BJ (cell line): ENCODE data around the gene CNTFR. TPM values are rescaled to one million over a fixed set of nuclear protein-coding genes. Genes with fewer than 3 reads are reported as not detected.

Source experiments
- CTCF ChIA-PET: fragments of 350-600 bp; formaldehyde crosslinking; extraction: SDS; loops from one replicate; lab custom pipeline; 2021; ENCODE audit warnings: antibody characterized with exemption, inconsistent platforms; lab: Yijun Ruan, JAX
- POLR2A ChIA-PET: fragments of 300-600 bp; sonication (Branson Sonifier 250); formaldehyde crosslinking; extraction: SDS; loops from one replicate; lab custom pipeline; 2021; ENCODE audit warnings: antibody characterized with exemption; lab: Charles Lee
- DNase-seq: peaks from one replicate; pipeline ENCODE4 v3.0.0-alpha.2; 2011; ENCODE audit warnings: low read depth
- H3K27me3 ChIP-seq: 2 replicates; pipeline ENCODE4 v1.6.0; 2011; ENCODE audit warnings: low read length; ENCODE audit not compliant: control insufficient read depth, insufficient read depth
- H3K36me3 ChIP-seq: 2 replicates; pipeline ENCODE4 v1.5.1; 2011; ENCODE audit warnings: low read length; ENCODE audit not compliant: control insufficient read depth, insufficient read depth
- H3K4me3 ChIP-seq: 2 replicates; pipeline ENCODE4 v1.5.1; 2011; ENCODE audit warnings: low read depth, mild to moderate bottlenecking, control low read depth, low read length
- polyA plus RNA-seq: library from polyadenylated mRNA; depleted of rRNA; stranded (reverse); fragments of >200 nt; gene quantifications from 2 replicates; pipeline ENCODE4 v1.2.3, GENCODE V29; 2011
- TF ChIP-seq, protein P1 (sequence below): IDR thresholded peaks from 2 replicates; pipeline ENCODE4 v1.5.1; 2011; ENCODE audit warnings: low read depth, mild to moderate bottlenecking, control low read depth, inconsistent platforms, low read length, moderate library complexity; ENCODE audit not compliant: insufficient read depth

Gene CNTFR
- polyA plus RNA-seq, 1 experiment = 0.09 TPM

DNA sequence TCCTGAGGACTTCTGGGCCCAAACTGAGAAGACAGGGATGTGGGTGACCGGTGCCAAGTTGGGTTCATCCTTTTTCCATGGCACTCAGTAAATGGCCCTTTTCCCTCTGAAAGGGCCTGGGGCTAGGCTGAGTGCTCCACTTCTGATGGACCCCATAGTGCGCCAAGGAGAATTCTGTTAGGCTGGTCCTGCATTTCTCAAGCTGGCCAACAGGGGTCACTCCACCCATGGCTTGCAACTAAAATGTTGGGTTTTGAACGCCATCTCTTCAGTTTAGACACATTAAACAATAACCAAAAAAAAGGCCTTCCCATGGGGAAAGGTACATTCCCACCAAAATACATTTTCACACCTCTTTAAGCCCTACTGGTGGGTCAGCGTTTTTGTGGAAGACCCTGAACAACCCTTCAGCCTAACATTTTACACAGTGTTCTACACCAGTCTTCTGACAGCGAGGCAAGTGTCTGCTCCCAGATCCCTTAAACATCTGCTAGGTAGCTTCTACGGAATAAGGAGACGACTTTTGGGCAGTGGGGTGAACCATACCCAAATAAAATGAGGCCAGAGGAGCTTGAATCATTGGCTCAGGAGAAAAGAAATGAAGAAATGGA is 27.3 kb downstream of the CNTFR start:
- ChIA-PET CTCF (interaction anchor here (0.6 to 3.8 kb wide), 5 partner anchors 9 to 46 kb away, joined by 3 to 16 read pairs (median 4); no protein-coding TSS in a partner anchor), POLR2A (no interaction called here)
- Histone ChIP-seq H3K4me3 (no peak overlapping the region), H3K36me3 (no peaks in the 10 kb centered on the region), H3K27me3 (peaks cover 5% of the 10 kb centered on the region)
- no peak for DNase-seq
- TF ChIP-seq, protein P1, sequence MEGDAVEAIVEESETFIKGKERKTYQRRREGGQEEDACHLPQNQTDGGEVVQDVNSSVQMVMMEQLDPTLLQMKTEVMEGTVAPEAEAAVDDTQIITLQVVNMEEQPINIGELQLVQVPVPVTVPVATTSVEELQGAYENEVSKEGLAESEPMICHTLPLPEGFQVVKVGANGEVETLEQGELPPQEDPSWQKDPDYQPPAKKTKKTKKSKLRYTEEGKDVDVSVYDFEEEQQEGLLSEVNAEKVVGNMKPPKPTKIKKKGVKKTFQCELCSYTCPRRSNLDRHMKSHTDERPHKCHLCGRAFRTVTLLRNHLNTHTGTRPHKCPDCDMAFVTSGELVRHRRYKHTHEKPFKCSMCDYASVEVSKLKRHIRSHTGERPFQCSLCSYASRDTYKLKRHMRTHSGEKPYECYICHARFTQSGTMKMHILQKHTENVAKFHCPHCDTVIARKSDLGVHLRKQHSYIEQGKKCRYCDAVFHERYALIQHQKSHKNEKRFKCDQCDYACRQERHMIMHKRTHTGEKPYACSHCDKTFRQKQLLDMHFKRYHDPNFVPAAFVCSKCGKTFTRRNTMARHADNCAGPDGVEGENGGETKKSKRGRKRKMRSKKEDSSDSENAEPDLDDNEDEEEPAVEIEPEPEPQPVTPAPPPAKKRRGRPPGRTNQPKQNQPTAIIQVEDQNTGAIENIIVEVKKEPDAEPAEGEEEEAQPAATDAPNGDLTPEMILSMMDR = peak; percentile 59

DNA sequence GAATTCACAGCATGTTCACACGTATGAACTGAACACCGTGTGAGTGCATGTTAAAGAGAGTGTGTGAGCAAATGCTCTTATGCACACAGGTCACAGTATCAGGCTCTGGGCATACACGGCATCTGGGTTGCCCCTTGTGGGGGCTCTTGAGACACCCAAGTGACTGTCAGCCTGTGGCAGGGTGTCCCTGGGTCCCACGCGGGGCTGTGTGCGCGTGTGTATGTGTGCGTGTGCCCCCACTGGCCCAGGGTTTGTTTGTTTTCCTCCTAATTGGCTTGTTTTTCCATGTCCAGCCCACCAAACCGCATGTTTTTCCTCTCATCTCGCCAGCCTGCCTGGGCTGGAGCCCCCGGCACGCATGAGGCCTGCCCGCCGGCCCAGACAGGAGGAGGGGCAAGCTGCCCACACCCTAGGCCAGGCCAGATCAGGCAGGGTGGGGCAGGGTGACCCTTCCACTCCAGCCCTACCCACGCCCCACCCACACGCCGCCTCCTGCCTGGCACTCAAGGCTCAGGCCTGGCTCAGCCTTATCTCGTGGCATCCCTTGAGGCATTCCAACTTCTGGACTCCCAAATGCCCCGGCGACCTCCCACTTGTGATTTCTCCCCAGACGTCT is 28.8 kb downstream of the CNTFR start:
- CTCF ChIA-PET = interaction anchor here (1.3 to 3.8 kb wide), 5 partner anchors 10 to 31 kb away, joined by 4 to 23 read pairs (median 16); no protein-coding TSS in a partner anchor
- TF ChIP-seq, protein P1 = no peak

DNA sequence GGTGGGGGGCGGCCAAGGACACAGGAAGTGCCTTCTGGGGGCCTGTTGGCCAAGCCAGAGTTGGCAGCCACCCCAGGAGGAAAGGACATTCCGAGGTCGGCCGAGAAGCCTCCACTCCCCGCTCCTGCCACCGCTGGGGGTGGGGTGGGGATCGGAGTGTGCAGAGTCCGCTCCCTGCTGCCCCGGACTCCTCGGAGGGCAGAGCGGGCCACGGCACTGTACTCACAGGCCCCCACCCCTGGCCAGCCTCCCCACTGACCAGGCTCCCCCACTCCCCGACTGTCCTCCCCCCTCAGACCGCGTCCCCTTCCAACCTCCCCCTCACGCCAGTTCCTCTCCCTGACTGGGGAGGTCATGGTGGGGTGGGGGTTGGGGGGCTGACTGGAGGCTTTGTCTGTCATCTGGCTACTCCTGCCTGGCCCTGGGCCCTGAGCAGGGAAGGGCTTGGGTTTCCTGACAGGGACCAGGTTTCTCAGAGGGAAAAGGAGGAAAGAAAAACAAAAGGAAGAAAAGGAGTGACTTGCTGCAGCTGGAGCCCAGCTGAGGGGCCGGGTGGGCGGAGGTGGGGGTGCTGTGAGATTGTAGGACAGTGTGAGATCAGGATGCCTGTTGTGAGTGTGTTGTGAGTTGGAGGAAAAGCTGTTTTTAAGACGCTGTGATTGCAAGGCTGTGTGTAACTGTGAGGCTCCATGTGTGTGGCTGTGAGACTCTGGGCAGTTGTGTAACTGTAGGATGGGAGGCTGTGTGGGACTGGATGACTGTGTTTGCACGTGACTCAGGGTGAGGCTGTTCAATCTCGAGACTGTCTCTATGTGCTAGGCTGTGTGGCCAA is 29.7 kb downstream of the CNTFR start:
- DNase-seq = no peak
- POLR2A ChIA-PET = no interaction called here
- no peaks in the 10 kb centered on the region for H3K36me3 ChIP-seq
- TF ChIP-seq, protein P1 = no peak
- peaks cover 3% of the 10 kb centered on the region for H3K27me3 ChIP-seq
- no peak overlapping the region for H3K4me3 ChIP-seq
- CTCF ChIA-PET = interaction anchor here (2.9 to 3.7 kb wide), 2 partner anchors 12 to 32 kb away, joined by 21 to 23 read pairs; no protein-coding TSS in a partner anchor

More for the DNA sequence above, 28.8 kb downstream of the CNTFR start:
- no peak for DNase-seq
- Histone ChIP-seq H3K27me3 (peaks cover 3% of the 10 kb centered on the region), H3K36me3 (no peaks in the 10 kb centered on the region), H3K4me3 (no peak overlapping the region)
- POLR2A ChIA-PET = no interaction called here

DNA sequence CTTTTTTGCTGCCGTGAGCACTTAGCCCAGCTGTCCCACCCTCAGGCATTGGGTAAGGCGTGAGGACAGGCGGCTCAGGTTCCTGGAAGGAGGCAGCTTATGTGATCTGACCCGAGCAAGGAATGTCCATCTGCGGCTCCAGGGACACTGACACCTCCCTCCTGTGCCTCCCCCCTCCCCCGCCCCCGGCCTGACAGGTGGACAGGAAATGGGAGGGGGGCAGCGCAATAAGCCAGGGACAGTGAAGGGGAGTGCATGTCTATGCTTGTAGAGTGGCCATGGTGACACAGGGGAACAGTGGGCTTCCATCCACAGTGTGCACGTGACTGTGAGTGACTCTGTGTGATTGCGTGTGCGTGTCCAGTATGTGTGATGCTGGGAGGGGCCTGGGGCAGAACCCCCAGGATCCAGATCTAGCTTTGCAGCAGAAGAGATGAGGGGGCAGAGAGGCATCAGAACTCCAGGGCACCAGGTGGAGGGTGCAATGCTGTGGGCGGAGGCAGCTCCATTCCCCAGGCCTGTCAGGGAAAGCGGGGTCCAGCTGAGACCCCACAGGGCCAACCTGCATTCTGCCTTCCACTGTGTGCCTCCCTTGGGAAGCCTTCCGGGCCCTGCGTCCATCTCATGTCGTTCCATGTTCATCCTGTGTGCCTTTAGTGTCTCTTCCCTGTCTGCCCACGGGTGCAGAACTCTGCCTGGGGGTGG is 30.5 kb downstream of the CNTFR start:
- ChIA-PET POLR2A (no interaction called here), CTCF (interaction anchor here (1.0 to 3.7 kb wide), 5 partner anchors 11 to 58 kb away, joined by 3 to 23 read pairs (median 9); no protein-coding TSS in a partner anchor)
- DNase-seq = no peak
- Histone ChIP-seq H3K36me3 (no peaks in the 10 kb centered on the region), H3K27me3 (peaks cover 8% of the 10 kb centered on the region), H3K4me3 (no peak overlapping the region)
- TF ChIP-seq, protein P1 = no peak
